Memory B cell (primary cell): ENCODE measurements around the gene SRL.
"Not testable (repeated sequence)": the region's sequence is repeated elsewhere in the genome, so short reads cannot be mapped to it uniquely, and the experiment has no call there.

ENCODE experiments used
- ATAC-seq: fragments of 150-1000 bp; cut with Tn5 transposase; 2 replicates; pipeline ENCODE4 v1.10.0; 2021; ENCODE audit warnings: low read depth, mild to moderate bottlenecking, moderate library complexity
- DNase-seq, 2 donors: peaks; one replicate each; pipeline ENCODE4 v3.0.0; 2022; ENCODE audit warnings: low spot score in 2 of 2
- H3K27ac Mint-ChIP-seq: one replicate; pipeline ENCODE4 v1.8.0; 2022; ENCODE audit warnings: mild to moderate bottlenecking, moderate library complexity, mixed read lengths
- H3K27me3 Mint-ChIP-seq: one replicate; pipeline ENCODE4 v1.8.0; 2022; ENCODE audit warnings: mixed read lengths
- H3K36me3 Mint-ChIP-seq: one replicate; pipeline ENCODE4 v1.8.0; 2022; ENCODE audit warnings: mild to moderate bottlenecking, mixed read lengths
- H3K4me1 Mint-ChIP-seq: one replicate; pipeline ENCODE4 v1.8.0; 2022; ENCODE audit warnings: mixed read lengths
- H3K4me3 Mint-ChIP-seq: one replicate; pipeline ENCODE4 v1.8.0; 2022; ENCODE audit warnings: mild to moderate bottlenecking, moderate library complexity, mixed read lengths
- H3K9me3 Mint-ChIP-seq: one replicate; pipeline ENCODE4 v1.8.0; 2022; ENCODE audit warnings: mixed read lengths

The SRL gene

DNA sequence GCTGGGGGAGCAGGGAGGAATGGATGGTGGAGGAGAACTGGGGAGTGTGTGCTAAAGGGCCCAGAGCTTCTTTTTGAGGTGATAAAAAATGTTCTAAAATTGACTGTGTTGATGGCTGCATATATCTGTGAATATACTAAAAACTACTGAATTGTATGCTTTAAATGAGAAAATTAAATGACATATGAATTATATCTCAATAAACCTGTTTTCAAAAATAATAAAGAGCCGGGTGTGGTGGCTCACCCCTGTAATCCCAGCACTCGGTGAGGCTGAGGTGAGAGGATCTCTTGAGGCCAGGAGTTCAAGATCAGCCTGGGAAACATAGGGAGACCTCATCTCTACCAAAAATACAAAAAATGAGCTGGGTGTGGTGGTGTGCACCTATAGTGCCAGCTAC lies 16.8 kb downstream of the SRL start:
- H3K9me3 Mint-ChIP-seq, result no peaks in the 10 kb centered on the region
- no peak overlapping the region for H3K4me3 Mint-ChIP-seq
- no peaks in the 10 kb centered on the region for H3K4me1 Mint-ChIP-seq
- DNase-seq (no peak), ATAC-seq (no peak)
- H3K27ac Mint-ChIP-seq, result no peak overlapping the region
- H3K27me3 Mint-ChIP-seq, result peaks cover 9% of the 10 kb centered on the region
- H3K36me3 Mint-ChIP-seq, result peaks cover 2% of the 10 kb centered on the region

DNA sequence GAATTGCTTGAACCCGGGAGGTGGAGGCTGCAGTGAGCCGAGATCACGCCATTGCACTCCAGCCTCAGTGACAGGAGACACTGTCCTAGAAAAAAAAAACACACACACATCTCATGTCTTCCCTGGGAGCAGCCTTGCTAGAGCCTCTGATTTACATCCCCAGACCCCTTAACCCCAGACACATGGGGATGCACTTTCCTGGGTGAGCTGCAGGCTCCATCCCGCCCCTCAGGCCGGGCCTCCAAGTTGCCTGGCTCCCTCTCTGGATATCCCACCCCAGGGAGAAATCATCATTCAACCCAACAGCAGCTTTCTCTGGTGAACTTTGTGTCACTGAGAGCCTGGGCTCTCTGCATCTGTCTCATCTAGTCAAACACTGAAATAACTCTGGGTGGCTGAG lies 21.5 kb downstream of the SRL start:
- peaks cover 15% of the 10 kb centered on the region for H3K27me3 Mint-ChIP-seq
- peaks cover 2% of the 10 kb centered on the region for H3K36me3 Mint-ChIP-seq
- H3K4me3 Mint-ChIP-seq, result no peak overlapping the region
- DNase-seq, result no peak
- no peak overlapping the region for H3K27ac Mint-ChIP-seq
- no peak for ATAC-seq
- no peaks in the 10 kb centered on the region for H3K4me1 Mint-ChIP-seq
- H3K9me3 Mint-ChIP-seq, result no peaks in the 10 kb centered on the region

DNA sequence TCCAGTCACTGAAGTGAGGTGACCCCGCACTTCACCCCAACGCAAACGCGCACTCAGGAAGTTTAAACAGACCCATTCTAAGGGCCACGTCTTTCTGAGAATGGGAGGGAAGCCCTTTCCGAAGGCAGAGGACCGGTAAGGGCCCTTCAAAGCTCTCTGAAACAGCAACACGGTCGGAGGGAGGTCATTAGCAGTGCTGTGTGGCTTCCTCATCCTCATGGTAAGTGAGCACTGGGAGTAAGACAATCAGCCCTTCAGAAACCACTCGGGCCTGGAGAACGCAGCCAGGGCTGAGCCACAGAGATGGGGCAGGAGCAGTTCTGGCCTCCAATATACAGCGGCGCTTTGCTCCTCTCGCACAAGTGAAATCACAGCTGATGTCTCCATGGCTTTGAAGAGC lies 23.7 kb downstream of the SRL start:
- Mint-ChIP-seq H3K27ac (no peak overlapping the region), H3K4me3 (no peak overlapping the region), H3K27me3 (peaks cover 14% of the 10 kb centered on the region), H3K4me1 (no peaks in the 10 kb centered on the region), H3K9me3 (no peaks in the 10 kb centered on the region), H3K36me3 (peaks cover 2% of the 10 kb centered on the region)
- DNase-seq, result no peak
- no peak for ATAC-seq

DNA sequence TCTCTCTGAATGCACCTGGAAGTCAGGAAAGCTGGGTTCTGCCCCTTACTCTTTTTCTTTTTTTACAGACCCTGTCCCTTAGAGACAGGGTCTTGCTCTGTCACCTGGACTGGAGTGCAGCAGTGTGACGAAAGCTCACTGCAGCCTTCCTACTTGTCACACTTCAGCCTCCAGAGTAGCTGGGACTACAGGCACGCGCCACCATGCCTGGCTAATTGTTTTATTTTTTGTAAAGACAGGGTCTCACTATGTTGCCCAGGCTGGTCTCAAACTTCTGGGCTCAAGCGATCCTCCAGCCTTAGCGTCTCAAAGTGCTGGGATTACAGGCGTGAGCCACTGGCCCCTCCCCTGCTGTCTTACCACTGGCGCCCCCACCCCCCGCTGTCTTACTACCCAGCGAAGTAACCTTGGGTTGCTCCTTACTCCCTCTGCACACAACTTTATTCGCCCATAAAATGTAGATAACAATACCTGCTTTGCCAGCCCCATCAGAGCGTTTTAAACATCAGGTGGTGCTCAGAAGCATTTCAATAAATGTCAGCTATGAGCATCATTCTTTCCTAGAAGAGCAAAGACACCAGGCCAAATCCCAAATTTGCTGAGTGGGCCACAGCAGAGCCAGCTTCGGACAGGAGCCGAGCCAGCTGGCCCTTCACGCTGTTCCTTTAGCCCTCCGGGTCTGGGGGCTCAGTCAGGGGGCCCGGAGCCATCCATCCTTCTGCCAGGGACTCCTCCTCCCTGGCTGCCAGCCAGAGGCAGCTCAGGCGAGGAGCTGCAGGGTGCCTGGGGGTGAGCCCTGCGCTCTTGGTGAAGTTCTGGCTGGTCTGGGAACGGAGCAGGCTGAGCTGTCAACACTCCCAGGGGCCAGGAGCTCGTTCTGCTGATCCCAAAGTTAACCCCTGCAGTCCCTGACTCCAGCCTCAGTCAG lies 24.4 kb downstream of the SRL start:
- Mint-ChIP-seq H3K9me3 (no peaks in the 10 kb centered on the region), H3K36me3 (peaks cover 2% of the 10 kb centered on the region), H3K4me1 (no peaks in the 10 kb centered on the region), H3K27ac (no peak overlapping the region), H3K27me3 (peaks cover 14% of the 10 kb centered on the region), H3K4me3 (no peak overlapping the region)
- no peak for ATAC-seq
- DNase-seq, result no peak

DNA sequence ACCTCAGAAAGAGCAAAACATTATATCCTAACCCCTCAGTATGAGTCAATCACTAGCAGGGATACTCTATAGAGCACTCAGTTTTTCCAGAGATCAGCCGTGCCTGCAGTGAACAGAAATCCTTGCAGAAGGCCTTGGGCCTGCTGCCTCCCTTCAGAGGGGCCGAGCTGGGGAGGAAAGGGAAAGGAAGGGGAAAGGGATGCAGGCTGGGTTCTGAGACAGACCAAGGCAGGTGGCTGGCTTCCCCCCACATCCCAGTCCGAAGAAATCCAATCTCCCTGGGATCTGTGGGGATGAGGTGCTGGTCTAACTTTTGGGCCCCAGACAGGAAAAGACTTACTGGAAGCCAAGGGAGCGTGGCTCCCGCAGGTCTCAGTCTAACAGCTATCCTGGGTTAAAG lies 25.3 kb downstream of the SRL start:
- H3K4me3 Mint-ChIP-seq, result no peak overlapping the region
- ATAC-seq (no peak), DNase-seq (no peak)
- peaks cover 9% of the 10 kb centered on the region for H3K27me3 Mint-ChIP-seq
- H3K9me3 Mint-ChIP-seq, result no peaks in the 10 kb centered on the region
- no peaks in the 10 kb centered on the region for H3K4me1 Mint-ChIP-seq
- H3K36me3 Mint-ChIP-seq, result no peaks in the 10 kb centered on the region
- H3K27ac Mint-ChIP-seq, result no peak overlapping the region

- no peaks in the 10 kb centered on the region for H3K9me3 Mint-ChIP-seq
- H3K27ac Mint-ChIP-seq, result no peak overlapping the region
- H3K4me3 Mint-ChIP-seq, result no peak overlapping the region
- no peaks in the 10 kb centered on the region for H3K4me1 Mint-ChIP-seq
- ATAC-seq (no peak), DNase-seq (no peak)
- H3K27me3 Mint-ChIP-seq, result peaks cover 9% of the 10 kb centered on the region
- no peaks in the 10 kb centered on the region for H3K36me3 Mint-ChIP-seq
Measured at GRCh38 chr16:4215106-4215505, 26.8 kb downstream of the SRL start.

- no peak overlapping the region for H3K4me3 Mint-ChIP-seq
- H3K4me1 Mint-ChIP-seq, result no peaks in the 10 kb centered on the region
Measured at GRCh38 chr16:4214215-4214621, 27.7 kb downstream of the SRL start.

GRCh38 chr16:4213737-4214136 lies 28.1 kb downstream of the SRL start:
- ATAC-seq (no peak), DNase-seq (no peak)
- H3K27me3 Mint-ChIP-seq, result peaks cover 7% of the 10 kb centered on the region
- no peaks in the 10 kb centered on the region for H3K36me3 Mint-ChIP-seq
- no peak overlapping the region for H3K4me3 Mint-ChIP-seq
- H3K9me3 Mint-ChIP-seq, result no peaks in the 10 kb centered on the region
- no peaks in the 10 kb centered on the region for H3K4me1 Mint-ChIP-seq
- H3K27ac Mint-ChIP-seq, result no peak overlapping the region

More at GRCh38 chr16:4214215-4214621, 27.7 kb downstream of the SRL start:
- Mint-ChIP-seq H3K36me3 (no peaks in the 10 kb centered on the region), H3K27me3 (peaks cover 7% of the 10 kb centered on the region), H3K27ac (no peak overlapping the region), H3K9me3 (no peaks in the 10 kb centered on the region)
- no peak for DNase-seq
- no peak for ATAC-seq

DNA sequence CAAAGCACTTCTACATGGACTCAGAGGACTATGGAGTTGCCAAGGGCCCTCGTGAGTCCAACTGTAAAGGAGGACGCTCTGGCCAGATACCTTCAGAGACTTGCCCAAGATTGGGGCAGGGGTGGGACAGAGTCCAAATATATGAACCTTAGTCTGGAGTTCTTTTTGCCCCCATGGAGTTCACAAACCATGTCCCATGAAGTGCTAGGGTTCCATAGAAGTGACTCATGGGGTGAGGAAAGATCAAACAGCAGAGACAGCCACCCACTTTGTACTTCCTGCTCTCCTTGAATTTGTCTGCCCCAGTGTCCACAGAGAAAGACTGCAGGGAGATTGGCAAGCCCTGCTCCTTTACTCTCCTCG lies 29.0 kb downstream of the SRL start:
- Mint-ChIP-seq H3K36me3 (no peaks in the 10 kb centered on the region), H3K4me3 (no peak overlapping the region), H3K27ac (no peak overlapping the region), H3K4me1 (no peaks in the 10 kb centered on the region), H3K27me3 (peaks cover 7% of the 10 kb centered on the region), H3K9me3 (no peaks in the 10 kb centered on the region)
- ATAC-seq (no peak), DNase-seq (no peak)

GRCh38 chr16:4212211-4212933 lies 29.5 kb downstream of the SRL start:
- Mint-ChIP-seq H3K27me3 (peaks cover 9% of the 10 kb centered on the region), H3K9me3 (no peaks in the 10 kb centered on the region), H3K27ac (no peak overlapping the region), H3K36me3 (no peaks in the 10 kb centered on the region), H3K4me3 (no peak overlapping the region), H3K4me1 (no peaks in the 10 kb centered on the region)
- ATAC-seq (no peak), DNase-seq (no peak)

GRCh38 chr16:4211445-4212210 lies 30.3 kb downstream of the SRL start:
- ATAC-seq, H3K4me3 Mint-ChIP-seq, H3K9me3 Mint-ChIP-seq, H3K36me3 Mint-ChIP-seq, H3K4me1 Mint-ChIP-seq, DNase-seq, H3K27ac Mint-ChIP-seq: not testable (repeated sequence)
- H3K27me3 Mint-ChIP-seq, result peaks cover 13% of the 10 kb centered on the region

DNA sequence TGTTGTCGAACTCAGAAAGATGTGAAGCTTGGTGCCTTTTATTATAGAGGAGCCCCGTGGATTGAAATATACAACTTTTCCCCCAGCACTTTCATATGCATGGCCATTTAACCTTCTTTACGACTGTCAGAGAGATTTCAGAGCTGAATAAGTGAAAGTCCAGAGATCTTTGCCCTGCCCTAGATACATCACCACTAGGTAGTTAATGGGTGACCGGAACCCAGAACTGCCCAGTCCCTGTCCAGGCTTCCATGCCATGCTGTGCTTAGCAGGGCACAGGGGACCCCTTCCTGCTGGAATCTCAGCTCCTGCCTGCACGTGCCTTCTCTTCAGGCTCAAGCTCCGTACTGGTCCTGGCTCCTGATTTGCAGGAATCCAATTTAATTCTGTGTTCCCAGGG lies 32.2 kb downstream of the SRL start:
- Mint-ChIP-seq H3K27ac (no peak overlapping the region), H3K27me3 (peaks cover 11% of the 10 kb centered on the region), H3K4me1 (peaks cover 3% of the 10 kb centered on the region), H3K4me3 (no peak overlapping the region), H3K9me3 (no peaks in the 10 kb centered on the region), H3K36me3 (no peaks in the 10 kb centered on the region)
- no peak for DNase-seq
- no peak for ATAC-seq

- no peaks in the 10 kb centered on the region for H3K9me3 Mint-ChIP-seq
- H3K27me3 Mint-ChIP-seq, result peaks cover 8% of the 10 kb centered on the region
- peaks cover 3% of the 10 kb centered on the region for H3K4me1 Mint-ChIP-seq
- no peaks in the 10 kb centered on the region for H3K36me3 Mint-ChIP-seq
- H3K4me3 Mint-ChIP-seq, result no peak overlapping the region
- no peak overlapping the region for H3K27ac Mint-ChIP-seq
- DNase-seq (no peak), ATAC-seq (no peak)
Measured at GRCh38 chr16:4208341-4208751, 33.5 kb downstream of the SRL start.

- no peak for ATAC-seq
- no peak overlapping the region for H3K4me3 Mint-ChIP-seq
- DNase-seq, result no peak
- H3K9me3 Mint-ChIP-seq, result no peaks in the 10 kb centered on the region
- no peak overlapping the region for H3K27ac Mint-ChIP-seq
- H3K27me3 Mint-ChIP-seq, result peaks cover 8% of the 10 kb centered on the region
- H3K4me1 Mint-ChIP-seq, result peaks cover 3% of the 10 kb centered on the region
- H3K36me3 Mint-ChIP-seq, result no peaks in the 10 kb centered on the region
Measured at GRCh38 chr16:4207683-4208340, 34.1 kb downstream of the SRL start.
